ENCODE measurements around the gene CARMIL1.

DNA sequence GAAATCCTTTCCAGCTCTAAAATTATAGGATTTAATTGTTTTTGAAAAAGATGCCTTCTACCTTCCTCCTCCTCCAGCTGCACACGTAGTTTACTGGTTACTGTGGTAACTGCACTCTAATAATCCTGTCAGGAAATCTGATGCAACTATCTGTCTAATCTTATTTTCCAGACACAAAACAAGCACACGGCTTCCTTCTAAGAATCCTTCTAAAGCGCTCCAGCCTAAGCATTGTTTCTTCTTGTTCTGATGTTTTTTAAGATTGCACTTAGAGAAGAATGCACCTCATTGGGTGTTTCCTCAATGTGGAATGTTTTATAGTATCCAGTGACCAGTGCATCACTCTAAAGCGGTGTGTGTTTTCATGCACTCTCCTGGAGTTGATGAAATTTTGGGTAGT, 63.6 kb downstream of the CARMIL1 start:
- TF ChIP-seq SUZ12 (IDR thresholded peaks at IDR 0.05) (no peak), FOXK2 (IDR thresholded peaks at IDR 0.05) (no peak), LEF1 (IDR thresholded peaks at IDR 0.05; ENCODE audit: borderline replicate concordance) (no peak), SP1 (IDR thresholded peaks at IDR 0.05) (no peak), ZNF384 (IDR thresholded peaks at IDR 0.05) (no peak), ELF4 (IDR thresholded peaks at IDR 0.05) (no peak)
- TF ChIP-seq, protein P1, sequence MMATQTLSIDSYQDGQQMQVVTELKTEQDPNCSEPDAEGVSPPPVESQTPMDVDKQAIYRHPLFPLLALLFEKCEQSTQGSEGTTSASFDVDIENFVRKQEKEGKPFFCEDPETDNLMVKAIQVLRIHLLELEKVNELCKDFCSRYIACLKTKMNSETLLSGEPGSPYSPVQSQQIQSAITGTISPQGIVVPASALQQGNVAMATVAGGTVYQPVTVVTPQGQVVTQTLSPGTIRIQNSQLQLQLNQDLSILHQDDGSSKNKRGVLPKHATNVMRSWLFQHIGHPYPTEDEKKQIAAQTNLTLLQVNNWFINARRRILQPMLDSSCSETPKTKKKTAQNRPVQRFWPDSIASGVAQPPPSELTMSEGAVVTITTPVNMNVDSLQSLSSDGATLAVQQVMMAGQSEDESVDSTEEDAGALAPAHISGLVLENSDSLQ (IDR thresholded peaks at IDR 0.05) = no peak

Measured in HEK293T (cell line).